ENCODE measurements around the gene GTF2A2.
"Not testable (repeated sequence)": the region's sequence is repeated elsewhere in the genome, so short reads cannot be mapped to it uniquely, and the experiment has no call there.

GTF2A2 gene

DNA sequence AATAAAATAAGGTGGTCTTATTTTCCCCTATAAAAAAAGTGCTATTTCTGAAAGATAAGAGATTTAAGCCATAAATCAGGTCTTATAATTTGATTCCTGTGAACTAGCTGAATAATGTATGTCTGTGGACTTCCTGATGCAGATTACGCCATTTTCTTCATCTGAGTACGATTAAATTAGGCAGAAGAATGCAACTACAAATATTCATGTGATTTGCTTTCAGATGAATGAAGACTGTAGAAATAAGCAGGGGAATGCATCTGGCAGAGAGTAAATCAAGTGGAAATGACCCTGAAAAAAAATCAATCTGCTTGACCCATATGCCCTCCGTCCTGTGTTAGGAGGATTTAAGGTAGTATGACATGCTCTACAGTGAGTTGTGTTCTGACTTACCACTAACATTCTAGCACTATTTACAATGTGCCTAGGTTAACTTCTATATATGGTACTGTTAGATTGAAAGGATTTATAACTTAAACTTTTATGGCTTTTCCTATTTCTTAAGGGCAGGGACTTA lies 17.1 kb upstream of the GTF2A2 start:
- DNase-seq (ENCODE audit: low read depth), result no peak

- no peak for DNase-seq (ENCODE audit: low read depth)
Observed at GRCh38 chr15:59668556-59668955, 11.2 kb upstream of the GTF2A2 start.

GRCh38 chr15:59662260-59662659 lies 4.9 kb upstream of the GTF2A2 start:
- peak; percentile 31 for DNase-seq (ENCODE audit: low read depth)

DNA sequence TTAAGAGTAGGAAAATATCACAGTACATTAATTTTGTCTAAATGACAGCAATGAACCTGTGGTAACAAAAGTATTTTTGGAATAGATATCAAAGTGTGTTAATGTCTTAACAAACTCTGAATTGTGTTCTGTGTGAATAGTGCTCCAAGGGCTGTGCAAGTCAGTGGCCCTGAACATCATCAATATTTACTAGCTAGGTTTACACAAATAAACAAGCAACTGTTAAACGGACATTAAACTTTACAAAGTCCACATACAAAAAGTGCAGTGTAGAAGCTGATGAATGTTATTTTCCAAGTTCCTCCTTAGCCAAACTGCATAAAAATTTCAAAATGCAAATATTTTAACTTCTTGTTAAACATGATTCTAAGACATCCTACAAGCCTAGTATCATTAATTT lies 2.1 kb upstream of the GTF2A2 start:
- no peak for DNase-seq (ENCODE audit: low read depth)

DNA sequence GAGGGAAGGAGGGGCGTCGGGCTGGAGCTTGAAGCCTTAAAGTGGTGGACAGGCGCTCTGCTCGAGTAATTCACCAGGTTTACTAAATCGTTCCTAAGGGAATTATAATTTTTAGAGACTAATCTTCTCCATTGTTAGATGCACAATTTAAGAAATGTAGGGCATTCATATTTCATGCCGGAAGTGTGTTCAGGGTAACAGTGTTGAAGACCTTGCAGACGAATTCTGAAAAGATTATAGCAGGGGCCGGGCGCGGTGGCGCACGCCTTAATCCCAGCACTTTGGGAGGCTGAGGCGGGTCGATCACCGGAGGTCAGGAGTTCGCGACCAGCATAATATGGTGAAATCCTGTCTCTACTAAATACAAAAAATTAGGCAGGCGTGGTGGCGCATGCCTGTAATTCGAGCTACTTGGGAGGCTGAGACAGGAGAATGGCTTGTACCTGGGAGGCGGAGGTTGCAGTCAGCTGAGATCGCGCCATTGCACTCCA lies 365 bp upstream of the GTF2A2 start:
- no peak for DNase-seq (ENCODE audit: low read depth)

DNA sequence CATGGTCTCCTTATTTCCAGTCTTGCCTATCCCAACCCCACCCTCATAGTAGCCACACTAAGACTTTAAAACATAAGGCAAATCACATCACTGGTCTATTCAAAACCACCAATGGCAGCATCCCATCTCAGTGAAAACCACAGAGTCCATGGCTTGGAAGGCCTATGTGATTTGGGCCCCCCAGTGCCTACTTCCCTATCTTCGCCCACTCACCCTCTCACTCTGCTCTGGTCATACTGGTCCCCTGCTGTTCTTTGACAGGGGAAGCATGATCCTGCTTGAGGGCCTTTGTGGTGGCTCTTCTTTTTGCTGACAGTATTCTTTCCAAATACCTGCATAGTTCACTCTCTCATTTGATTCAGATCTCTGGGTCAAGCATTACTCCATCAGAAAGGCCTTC lies 3.3 kb downstream of the GTF2A2 start:
- no peak for DNase-seq (ENCODE audit: low read depth)

DNA sequence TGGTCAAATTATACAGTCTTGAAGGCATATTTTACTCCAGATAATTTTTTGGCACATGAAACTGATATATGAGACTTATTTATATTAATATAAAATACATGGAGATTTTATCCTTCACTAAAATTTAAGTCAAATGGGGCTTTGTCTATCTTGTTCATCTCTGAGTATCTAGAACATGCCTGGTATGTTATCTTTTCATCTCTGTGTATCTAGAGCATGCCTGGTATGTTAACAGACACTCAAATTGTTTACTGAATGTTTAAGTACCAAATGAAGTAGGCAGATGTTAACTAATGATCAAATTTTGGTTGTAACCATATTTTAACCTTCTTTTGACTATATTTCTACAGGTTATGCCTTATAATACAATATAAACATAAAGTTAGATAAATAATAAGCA lies 7.7 kb downstream of the GTF2A2 start:
- DNase-seq (ENCODE audit: low read depth), result no peak

DNA sequence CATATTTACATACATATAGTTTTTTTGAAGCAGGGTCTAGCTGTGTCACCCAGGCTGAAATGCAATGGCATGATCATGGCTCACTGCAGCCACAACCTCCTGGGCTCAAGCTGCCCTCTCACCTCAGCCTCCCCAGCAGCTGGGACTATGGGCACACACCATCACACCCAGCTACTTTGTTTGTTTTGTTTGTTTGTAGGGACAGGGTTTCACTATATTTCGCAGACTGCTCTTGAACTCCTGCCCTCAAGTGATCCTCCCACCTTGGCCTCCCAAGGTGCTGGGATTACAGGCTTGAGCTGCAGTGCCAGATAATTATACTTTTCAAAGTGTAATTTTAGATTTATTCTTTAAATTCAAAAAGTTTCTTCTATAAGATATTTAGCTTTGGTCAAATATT lies 10.2 kb downstream of the GTF2A2 start:
- DNase-seq (ENCODE audit: low read depth), result no peak

GRCh38 chr15:59646277-59646676 lies 11.0 kb downstream of the GTF2A2 start:
- DNase-seq (ENCODE audit: low read depth), result no peak

- not testable (repeated sequence) for DNase-seq (ENCODE audit: low read depth)
Observed at GRCh38 chr15:59645812-59646211, 11.5 kb downstream of the GTF2A2 start.

- no peak for DNase-seq (ENCODE audit: low read depth)
Observed at GRCh38 chr15:59644756-59645155, 12.6 kb downstream of the GTF2A2 start.

DNA sequence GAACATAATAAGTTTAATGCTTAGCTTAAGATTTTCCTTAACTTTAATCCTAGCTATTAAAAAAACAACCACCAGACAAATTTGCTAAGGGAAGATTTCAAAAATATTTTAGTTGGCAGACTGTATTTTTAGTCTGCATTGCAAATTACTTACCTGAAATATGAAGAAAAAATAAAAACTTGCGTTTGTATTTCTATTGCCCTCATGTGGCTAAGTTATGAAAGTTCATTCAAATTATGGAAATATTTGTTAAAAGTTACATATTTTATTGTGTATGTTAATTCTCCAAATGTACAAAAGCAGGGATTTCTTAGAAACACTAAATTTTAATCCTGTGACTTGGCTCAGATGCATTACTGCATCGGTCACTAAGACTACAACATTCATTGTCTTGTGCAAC lies 15.0 kb downstream of the GTF2A2 start:
- no peak for DNase-seq (ENCODE audit: low read depth)

DNA sequence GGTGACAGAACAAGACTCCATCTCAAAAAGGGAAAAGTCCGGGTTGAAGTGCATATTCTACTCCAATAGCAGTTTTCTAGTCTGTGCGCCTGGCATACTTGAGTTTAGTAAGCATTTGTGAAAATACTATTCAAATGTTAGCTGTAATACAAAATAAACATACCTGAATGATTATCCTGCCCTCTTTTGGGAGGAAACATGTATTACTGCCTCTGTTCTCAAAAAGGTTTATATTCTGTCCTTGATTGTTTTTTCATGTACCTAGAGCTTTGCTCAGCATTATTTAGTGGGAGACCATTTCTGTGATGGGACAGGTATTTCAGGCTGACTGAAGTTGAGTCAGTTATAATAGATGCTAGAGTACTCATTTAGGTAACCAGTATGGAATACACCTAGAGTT lies 19.8 kb downstream of the GTF2A2 start:
- DNase-seq (ENCODE audit: low read depth), result not testable (repeated sequence)

GRCh38 chr15:59636184-59636583 lies 21.1 kb downstream of the GTF2A2 start:
- no peak for DNase-seq (ENCODE audit: low read depth)

GRCh38 chr15:59632714-59633113 lies 24.6 kb downstream of the GTF2A2 start:
- DNase-seq (ENCODE audit: low read depth), result no peak

GRCh38 chr15:59622289-59622688 lies 35.0 kb downstream of the GTF2A2 start:
- DNase-seq (ENCODE audit: low read depth), result peak; percentile 3

- DNase-seq (ENCODE audit: low read depth), result no peak
Observed at GRCh38 chr15:59618406-59618805, 38.9 kb downstream of the GTF2A2 start.

DNA sequence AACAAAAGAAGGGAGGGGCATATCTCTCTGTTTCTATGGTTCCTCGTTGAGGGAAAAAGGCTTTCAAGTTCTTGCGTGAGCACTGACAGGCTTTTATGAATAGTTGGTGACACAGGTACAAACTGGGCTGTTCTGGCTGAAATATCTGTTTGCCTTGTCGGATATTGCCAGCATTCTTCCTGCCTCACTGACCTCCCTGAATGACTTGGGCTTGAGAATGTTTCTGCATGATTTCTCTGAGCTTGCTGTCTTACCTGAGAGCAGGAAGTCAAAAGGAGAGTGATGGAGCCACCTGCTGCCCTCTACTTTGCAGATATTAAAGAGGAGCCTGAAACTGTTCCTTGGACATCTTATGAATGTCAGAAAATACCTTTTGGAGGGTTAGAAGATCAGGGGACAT lies 40.9 kb downstream of the GTF2A2 start:
- DNase-seq (ENCODE audit: low read depth), result no peak

- DNase-seq (ENCODE audit: low read depth), result no peak
Observed at GRCh38 chr15:59615661-59616060, 41.7 kb downstream of the GTF2A2 start.

- no peak for DNase-seq (ENCODE audit: low read depth)
Observed at GRCh38 chr15:59614153-59614552, 43.2 kb downstream of the GTF2A2 start.

DNA sequence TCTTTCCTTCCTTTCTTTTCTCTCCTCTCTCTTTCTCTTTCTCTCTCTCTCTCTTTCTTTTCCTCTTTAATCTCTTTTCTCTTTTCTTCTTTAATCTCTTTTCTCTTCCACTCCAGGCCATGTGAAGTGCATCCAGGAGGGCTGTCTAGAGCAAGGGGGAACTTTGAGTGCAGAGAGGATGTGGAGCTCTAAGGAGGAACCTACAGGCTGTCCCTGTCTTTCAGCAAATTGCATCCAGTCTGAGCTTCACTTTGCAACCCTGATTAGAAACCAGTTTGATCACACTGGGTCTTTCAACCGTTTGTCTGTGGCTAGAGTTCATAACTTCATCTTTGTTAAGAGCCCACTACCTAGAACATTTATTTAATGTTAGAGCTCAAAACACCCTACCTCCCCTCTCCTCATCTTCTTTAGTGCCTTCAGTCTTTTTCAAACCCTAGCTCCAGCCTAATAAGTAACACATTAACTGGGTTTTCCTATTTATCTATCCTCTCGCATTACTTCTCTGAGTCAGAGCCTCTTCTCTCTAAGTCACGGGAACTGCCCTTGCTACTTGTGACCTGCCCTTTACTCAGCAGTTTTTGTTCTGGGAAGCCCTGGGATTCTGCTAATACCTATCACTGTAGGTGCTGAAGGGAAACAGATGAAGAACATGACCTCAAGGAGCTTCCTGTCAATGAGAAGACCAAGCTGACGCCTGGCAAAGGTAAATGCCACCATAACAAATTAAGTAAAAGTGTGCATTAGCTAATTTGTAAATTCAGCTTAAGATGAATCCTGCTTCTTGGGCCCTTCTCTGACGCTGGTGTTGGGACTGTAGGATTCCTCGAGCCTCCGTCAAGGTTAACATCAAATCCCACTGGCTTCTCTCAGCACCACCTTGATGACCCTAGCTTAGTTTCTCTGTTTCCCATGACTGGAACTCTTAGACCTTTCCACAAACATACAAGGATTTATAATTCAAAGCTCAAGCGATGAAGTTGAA lies 45.7 kb downstream of the GTF2A2 start, which contains the start of gene GCNT3:
Gene GCNT3, plus strand, starts transcription at position 508 of the 985 bp plus-strand sequence. CDS start 6,456 bp downstream, outside the sequence.
- DNase-seq (ENCODE audit: low read depth), result no peak

DNA sequence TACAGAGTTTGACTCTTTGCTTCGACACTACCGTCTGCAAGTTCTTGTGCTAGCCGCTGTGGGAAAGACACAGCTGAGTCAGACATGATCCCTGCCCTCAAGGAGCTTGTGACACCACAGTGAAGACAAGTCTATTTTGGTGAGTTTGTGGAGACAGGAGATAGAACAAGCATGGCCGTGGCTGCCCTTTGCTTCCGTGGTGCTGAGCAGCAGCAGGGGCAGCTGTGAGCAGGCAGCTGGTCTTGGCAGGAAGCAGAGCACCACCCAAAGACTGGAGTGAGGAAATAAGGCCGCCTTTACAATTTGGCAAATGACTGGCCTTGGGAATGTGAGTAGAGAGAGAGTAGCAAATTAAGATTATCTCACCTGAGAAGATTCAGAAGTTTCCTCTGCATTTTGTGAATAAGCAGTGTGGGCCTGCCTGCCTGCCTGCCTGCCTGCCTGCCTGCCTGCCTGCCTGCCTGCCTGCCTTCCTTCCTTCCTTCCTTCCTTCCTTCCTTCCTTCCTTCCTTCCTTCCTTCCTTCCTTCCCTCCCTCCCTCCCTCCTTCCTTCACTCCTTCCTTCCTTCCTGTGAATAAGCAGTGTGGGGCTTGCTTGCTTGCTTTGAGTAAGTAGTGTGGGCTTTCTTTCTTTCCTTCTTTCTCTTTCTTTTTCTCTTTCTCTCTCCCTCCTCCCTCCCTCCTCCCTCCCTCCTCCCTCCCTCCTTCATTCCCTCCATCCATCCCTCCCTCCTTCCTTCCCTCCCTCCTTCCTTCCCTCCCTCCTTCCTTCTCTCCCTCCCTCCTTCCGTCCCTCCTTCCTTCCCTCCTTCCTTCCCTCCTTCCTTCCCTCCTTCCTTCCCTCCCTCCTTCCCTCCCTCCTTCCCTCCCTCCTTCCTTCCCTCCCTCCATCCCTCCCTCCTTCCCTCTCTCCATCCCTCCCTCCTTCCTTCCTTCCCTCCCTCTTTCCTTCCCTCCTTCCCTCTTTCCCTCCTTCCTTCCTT lies 47.3 kb downstream of the GTF2A2 start:
- DNase-seq (ENCODE audit: low read depth), result no peak
